Fibroblast of upper back skin (primary cell): Measurements from ENCODE around the gene NHLRC2.

Experiments
- DNase-seq: peaks from one replicate; pipeline ENCODE4 v3.0.0-alpha.2; 2013

Gene NHLRC2

DNA sequence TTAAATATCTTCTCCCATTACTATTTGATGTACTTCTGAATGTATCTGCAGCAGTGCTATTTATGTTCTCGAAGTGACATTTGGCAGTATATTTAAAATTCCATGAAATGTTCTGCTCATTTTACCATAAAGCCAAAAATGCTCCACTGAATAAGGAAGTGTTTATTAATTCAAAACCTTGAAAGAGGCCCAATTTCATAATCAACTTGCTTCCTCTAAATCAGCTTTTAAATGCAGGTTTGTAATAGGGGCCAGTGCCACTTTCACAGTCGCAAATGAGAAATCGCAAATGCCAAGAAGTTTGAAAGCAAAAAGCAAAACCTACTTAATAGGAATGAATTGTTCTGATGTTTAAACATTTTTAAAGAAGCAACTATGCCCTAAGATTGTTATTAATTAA, 11.4 kb downstream of the NHLRC2 start:
- DNase-seq: no peak

DNA sequence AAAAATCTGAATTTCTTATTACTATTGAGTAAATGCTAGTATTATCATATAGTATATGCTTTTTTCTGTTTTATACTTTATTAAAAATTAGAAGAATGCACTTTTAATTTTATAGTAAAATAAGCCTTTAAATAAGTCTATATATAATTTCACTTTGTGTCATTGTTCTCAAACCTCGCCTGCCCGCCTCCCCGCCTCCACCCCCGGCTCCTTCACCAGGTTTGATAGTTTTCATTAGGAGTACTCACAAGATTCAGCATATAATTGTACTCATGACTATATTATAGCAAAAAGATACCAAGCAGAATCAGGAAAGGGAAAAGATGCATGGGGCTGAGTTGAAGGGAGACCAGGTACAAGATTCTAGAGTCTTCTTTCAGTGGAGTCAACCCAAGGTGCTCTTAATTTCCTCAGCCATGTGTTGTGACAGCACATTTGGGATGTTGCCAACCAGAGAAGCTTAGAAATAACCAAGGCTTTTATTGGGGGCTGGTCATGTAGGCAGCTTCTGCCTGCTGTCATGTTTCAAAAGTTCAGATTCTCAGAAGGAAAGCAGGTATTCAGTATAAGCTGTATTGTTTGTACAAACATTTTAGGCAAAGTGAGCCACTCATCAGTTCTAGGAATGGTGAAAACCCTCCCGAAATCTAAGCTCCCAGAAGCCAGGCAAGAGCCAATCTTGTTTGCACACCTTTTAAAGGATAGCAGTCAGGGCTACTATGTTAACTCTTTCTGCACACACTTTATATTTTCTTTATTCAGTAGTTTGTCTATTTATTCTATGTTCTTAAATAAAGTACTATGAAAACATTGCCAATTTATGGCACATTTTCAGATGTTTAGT, 12.3 kb downstream of the NHLRC2 start:
- no peak for DNase-seq

DNA sequence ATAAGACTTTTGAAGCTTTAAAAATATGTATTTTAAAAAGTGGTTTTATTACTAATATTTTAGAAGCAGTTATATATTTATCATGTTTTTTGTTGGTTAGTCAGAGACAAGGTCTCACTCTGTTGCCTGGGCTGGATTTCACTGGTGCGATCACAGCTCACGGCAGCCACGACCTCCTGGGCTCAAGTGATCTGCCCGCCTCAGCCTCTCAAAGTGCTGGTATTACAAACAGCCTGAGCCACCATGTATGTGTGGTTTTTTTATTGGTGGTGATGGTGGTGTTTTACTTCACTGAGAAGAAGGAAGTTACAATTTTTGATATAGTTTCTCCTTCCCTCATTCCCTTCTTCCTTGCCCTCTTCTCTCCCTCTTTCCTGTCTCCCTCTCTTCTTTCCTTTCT, 13.4 kb downstream of the NHLRC2 start:
- no peak for DNase-seq

DNA sequence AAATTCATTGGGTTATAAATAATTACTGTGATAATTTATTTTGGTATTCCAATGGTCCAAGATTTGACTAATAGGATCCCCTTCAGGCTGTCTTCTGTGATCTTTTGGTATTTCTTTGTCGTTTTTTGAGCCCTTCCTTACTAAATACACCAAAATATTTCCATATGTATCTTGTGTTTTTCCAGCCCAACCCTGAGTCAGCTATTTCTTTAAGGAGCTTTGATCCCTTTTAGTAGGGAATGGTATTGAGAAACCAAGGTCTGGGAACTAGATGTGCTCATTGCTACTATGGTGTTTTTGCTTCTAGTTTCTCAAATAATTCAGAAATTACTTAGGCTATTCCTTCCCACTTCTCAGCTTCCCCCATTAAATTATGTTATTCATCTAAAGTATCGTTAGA, 15.3 kb downstream of the NHLRC2 start:
- DNase-seq: no peak

DNA sequence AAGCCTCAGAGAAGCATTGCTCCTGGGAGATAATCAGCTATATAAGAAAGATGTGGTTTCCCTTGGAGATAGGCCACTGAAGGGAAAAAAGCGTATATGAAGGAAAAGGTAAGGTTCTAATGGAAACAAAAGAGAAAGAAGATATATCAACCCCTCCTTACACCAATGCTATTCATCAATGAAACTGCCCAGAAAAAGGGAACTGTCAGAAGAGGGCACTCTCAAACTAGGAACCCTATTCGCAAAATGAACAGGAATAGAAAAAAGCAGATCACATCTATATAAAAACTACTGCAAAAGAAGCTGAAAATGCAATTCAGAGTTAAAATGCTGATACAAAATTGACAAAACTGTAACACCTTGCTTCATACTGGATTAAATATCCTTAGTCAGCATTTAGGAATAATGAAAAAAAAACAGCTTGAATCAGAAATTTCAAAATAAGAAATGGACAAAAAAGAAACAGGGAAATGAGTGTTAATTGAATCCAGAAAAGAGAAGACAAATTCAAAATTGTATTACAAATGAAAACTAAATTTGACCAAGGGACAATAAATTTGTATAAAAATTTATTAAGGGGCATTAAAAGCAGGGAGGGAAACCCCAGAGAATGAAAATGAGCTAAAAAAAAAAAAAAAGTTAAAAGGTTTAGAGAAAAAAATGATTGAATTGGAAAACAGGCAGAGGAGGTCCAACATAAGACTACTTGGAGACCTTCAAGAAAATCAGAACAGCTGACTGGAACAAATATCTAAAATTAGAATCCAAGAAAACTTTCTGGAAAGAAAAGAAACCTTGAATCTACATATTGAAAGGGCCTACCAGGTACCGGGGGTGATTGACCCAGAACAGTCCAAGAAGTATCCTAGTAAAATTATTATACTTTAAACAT, 17.9 kb downstream of the NHLRC2 start:
- DNase-seq: no peak

DNA sequence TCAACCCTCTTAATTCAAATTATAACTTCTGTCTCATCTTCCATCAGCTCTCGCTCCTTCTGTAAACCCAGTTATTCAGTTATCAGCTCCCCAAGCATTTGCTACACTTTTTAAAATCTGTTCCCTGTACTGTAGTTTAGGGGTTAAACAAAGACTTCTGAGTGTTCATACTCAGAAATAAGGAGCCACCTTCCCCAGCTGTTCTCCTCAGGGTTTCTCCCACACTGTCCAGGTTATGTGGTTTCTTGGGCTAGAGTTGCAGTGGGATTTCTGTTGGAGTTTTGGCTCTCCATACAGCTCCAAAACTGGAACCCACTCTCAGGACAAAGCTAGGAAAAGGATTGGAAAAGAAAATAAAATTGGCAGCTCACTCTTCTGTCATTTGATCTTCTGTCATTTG, 20.8 kb downstream of the NHLRC2 start:
- DNase-seq: no peak

DNA sequence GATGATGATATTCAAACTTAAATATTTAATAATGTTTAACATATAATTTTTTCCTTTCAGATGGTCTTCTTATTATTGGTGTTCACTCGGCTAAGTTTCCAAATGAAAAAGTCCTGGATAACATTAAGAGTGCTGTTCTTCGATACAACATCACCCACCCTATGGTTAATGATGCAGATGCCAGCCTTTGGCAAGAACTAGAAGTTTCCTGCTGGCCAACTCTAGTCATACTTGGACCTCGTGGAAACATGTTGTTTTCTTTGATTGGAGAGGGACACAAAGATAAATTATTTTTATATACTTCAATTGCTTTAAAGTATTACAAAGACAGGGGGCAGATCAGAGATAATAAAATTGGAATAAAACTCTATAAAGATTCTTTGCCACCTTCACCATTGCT, 22.0 kb downstream of the NHLRC2 start:
- no peak for DNase-seq

DNA sequence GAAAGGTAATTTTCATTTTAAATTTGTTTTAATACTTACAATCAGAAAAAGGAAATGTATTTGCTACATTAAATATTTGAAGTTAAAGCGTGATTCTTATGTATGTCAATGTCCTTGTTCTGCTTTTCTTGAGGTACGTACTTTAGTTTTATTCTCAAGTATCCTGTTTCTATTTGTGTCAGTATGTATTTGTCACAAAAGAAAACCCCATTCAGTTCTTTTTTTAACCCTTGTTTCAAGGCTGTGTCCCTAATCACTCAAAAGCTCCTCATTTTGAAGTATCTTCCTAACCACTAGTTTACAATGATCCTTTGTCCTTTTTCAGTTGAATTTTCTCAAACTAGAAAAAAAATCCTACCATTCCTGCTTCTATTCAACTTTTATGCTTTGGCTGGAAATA, 25.2 kb downstream of the NHLRC2 start:
- DNase-seq: no peak

DNA sequence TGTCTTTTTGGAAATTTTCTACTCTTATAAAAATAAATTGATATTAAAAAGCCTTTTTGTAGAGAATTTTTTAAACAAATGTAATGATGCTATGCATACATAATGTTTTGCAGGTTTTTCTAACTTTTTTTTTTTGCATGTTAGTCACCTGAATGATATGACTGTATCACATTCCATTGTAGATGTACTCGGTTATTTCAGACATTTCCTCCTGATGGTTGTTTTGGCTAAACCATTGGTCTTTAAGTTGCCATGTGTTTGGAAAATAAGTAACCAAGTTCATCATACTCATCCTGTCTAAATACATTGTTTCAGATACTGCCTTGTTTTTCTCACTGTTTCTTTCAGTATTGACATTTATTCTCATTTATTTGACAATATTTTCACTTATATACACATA, 25.8 kb downstream of the NHLRC2 start:
- DNase-seq: peak; percentile 58

DNA sequence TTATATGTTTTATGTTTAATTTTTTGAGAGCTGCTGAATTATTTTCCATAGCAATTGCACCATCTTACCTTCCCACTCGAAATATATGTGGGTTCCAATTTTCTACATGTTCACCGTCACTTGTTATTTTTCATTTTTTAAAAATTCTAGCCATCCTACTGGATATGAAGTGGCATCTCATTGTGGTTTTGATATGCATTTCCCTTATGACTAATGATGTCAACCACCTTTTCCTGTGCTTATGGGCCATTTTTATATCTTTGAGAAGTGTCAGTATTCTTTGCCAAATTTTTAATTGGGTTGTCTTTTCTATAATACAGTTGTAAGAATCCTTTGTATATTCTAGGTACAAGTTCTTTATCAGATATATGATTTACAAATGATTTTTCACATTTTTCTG, 27.8 kb downstream of the NHLRC2 start:
- DNase-seq: no peak

DNA sequence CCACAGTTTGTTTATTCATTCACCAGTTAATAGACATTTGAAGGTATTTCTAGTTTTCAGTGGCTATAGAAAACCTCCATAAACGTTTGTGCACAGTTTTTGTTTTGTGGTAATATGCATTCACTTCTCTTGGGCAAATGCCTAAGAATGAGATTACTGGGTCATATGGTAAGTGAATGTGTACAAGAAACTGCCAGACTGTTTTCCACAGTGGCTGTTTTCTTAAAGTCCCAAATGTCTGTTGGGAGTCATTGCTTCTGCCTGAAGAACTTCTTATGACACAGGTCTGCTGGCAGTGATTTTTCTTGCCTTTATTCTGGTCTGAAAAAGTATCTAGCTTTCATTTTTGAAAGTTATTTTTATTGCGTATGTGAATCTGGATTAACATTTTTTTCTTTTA, 35.5 kb downstream of the NHLRC2 start:
- DNase-seq: no peak

DNA sequence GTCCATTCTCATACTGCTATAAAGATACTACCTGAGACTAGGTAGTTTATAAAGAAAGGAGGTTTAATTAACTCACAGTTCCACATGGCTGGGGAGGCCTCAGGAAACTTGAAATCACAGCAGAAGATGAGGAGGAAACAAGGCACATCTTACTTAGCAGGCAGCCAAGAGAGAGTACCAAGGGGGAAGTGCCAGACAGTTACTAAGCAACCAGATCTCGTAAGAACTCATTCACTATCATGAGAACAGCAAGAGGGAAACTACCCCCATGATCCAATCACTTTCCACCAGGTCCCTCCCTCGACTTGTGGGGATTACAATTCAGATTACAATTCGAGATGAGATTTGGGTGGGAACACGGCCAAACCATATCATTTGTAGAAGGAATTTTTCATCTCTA, 36.3 kb downstream of the NHLRC2 start:
- DNase-seq: no peak

DNA sequence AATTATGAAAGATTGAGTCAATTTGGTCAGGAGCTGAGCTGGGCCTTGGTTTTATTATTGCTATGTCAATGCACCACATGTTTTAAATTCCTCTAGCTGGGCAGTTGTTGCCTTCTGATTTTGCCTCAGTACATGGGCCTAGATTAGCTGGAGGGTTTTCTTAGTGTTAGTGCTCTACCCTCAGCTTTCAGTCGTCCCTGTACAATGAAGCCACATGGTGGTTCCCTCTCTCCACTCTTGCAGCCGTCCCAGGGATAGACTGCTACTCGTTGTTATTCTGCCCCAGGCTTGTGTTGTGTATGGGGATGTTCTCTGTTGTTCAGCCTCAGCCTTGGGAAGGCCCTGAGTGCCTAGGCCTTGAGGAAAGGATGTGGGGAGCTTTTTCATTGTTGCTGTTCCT, 37.0 kb downstream of the NHLRC2 start:
- no peak for DNase-seq

DNA sequence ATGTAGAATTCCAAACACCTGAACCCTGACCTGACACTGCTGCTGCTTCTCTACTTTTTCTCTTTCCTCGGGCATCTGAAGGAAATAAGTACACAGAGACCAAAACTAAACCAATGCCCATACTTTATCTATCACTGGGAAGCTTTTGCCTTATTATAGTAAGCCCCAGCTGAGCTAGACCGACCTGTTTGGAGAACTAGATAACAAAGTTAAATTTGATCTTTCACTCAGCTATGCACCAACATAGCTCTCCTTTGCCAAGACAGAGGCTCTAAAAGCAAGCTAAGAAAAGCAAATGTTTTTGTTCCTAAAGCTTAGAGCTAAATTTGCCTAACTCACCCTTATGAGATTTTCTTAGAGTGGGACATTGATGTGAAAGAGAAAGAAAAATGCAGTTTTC, 39.1 kb downstream of the NHLRC2 start:
- no peak for DNase-seq

DNA sequence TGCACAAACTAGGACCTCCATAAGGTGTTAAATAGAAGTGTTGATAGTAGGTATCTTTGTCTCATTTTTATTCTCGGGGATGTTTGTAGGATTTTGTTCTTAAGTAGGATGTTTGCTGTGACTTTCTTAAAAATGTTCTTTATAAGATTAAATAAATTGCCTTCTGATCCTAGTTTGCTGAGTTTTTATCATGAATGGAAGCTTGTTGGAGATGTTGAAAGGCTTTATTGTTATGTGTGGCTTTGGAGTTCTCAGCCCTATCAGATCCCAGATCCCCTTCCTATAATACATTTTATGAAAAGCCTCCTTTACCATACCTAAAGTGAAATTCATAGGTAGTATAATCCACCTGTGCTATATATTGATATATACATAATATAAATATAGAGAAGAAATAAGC, 40.1 kb downstream of the NHLRC2 start:
- no peak for DNase-seq

DNA sequence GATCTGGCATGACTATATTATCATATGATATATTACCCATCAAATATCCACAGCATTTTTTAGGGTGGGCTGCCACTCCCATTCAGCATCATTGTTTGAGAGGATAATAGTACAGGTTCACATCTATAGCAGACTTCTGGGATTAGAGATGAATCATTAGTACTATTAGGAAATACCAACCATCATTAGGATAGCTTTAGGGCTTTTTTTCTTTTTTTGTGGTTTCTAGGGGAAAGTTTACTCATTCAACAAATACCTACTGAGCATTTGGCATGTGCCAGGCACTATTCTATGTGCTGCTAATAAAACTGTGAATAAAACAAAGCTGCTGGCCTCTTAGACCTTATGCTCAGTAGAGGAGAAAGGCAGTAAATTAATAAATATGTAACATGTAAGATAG, 40.6 kb downstream of the NHLRC2 start:
- peak; percentile 58 for DNase-seq

DNA sequence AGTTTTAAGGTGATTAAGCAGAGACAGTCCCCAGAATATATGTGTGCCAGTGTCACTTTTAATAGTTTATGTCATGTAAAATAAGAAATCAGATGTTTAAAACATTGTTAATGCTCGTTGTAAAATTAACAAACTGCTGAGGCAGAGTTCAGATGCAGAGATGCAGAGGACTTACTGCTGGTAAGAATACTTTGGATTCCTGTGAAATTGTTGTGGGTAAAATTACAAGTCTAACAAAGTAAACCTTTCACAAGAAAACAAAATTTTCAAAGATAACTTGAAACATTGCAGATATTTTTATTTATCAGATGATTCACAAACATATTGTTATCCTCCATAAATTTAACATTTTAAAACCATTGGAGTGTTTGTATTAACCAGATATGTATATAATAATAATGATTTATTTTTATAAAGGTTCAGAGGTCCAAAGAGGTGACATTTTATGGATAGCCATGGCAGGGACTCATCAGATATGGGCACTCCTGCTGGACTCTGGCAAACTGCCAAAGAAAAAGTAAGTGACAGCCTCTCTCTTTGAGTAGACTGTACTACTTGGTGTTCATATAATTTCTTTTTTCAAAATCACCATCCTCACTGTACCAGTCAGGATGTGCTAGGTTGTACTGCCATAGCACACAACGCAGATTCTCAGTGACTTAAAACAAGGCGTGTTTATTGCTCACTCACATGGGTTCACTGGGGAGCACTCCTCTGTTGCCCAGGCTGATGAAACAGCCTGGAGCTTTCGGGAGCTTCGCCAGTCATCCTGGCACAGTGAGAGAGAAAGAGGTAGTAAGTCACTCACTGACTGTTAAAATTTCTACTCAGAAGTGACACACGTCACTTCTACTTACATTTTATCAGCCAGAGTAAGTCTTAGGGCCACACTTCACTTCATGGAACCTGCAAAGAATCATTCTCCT, 43.5 kb downstream of the NHLRC2 start:
- DNase-seq: no peak

DNA sequence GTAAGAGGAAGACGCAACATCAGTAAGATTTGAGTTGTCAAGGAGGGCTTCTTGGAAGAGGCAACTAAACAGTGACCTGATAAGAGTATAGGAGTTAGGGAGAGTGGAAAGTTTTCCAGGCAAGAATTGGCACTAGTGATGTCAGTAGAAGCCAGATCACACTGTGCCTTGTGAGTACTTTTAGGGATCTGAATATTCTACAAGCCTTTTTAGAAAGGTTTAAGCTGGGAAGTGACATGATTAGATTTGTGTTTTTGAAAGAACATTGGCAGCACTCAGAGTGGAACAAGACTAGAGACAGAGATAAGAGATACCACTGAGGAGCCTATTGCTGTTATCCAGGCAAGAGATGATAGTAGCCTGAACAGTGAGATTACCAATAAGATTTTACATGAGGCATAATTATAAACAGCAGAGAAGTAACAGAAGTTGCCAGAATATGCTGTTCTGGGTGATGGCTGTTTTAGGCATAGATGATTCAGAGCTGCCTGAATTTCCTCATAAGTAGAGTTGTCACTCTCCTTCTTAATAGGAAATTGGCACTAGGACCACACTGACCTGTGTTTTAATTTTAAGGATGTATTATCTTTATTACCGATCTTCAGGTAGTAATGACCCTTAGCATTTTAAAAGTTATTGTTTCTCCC, 45.6 kb downstream of the NHLRC2 start:
- DNase-seq: no peak

DNA sequence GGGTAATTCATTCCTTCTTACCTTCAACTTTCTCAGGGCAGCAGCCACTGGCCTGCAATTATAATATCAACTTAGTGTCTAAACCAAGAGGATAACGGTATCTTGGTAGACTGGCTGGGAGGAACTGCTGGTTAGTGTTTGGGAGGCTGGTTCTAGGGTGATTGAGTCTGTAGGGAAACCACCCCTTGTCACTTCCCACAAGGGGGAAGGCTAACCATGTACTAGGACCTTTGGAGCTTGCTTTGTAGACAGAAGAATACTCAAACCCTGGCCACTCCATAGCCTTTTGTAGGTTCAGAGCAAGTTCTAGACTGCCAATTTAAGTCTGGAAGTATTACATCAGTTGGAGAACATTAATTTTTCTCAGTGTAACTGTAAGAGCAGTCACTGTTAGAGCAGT, 51.3 kb downstream of the NHLRC2 start:
- DNase-seq: no peak

DNA sequence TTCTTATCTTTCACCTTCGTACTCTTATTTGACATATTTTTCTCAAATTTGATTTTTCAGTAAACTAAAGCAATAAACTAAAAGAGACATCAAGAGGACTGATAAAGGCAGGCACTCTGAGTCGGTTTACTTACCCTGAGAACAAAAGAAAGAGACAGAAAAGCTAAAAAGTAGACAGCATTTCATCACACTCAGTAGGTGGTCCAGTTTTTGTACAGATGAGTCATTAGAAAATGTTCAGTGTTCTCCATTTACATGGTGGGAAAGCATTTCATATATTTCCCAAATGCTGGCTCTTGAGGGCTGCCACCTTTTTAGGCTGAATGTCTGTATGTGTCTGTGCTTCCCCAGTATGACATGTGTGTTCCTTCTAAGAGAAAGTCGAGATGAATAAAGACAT, 52.7 kb downstream of the NHLRC2 start:
- peak; percentile 74 for DNase-seq

DNA sequence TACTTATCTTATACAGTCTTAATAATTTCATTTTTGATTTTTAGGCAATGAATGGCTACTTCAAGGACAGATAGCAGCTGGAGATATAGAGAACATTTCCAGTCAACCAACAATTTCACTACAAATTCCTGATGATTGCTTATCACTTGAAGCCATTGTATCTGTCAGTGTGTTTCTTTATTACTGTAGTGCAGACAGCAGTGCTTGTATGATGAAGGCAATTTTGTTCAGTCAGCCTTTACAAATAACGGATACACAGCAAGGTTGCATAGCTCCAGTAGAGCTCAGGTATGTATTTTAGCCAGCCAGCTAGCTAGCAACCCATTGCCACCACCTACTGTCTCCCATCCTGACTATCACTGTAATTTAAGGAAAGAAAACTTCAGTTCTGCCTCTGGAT, 53.8 kb downstream of the NHLRC2 start:
- DNase-seq: no peak

DNA sequence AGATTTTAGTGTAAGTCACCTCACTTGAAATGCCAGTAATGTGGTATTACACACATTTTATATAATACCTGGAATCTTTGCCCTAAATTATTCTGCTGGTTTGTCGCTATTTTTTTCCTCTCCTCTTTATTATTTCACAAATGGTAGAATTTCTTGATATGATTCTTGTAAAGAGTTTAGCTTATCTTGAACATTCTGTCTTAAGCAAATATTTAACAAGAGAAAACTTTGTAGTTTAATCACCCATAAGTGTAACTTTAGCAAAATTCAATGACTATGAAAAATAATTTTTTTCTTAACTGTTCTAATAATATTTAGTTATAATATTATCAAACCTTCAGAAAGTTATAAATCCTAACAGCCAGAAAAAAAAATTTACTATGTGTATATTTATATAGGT, 56.7 kb downstream of the NHLRC2 start:
- no peak for DNase-seq

DNA sequence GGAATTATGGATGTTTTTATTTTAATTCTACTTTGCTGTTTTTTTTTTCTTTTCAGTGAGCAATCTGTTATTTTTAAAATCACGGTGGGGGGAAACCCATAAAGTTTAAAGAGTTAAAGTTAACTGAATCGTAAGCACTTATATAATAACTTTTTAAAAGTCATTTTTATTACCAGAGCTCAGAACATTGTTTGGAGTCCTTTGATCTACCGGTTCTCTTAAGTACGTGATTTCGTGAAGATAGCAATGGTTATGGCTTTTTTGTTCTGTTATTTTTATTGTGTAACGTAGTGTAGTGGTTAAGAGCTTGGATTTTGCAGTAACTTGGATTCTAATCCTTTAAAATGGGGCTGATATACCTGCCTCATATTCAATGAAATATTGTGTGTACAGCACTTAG, 57.4 kb downstream of the NHLRC2 start:
- DNase-seq: no peak
